CD4-positive, CD25-positive, alpha-beta regulatory T cell (primary cell): ENCODE data around the gene MED9. TPM values are rescaled to one million over a fixed set of nuclear protein-coding genes. Genes with fewer than 3 reads are reported as not detected.

Experiments used
- ATAC-seq, 2 donors: fragments of 150-1000 bp; cut with Tn5 transposase; one replicate each; pipeline ENCODE4 v1.10.0; 2021; ENCODE audit warnings: low read depth in 2 of 2, moderate number of reproducible peaks in 2 of 2, moderate library complexity in 1 of 2
- DNase-seq, 3 donors: peaks; one replicate each; pipeline versions ENCODE4 v3.0.0 to v3.0.0-alpha.2; 2012 to 2022; ENCODE audit warnings: mixed read lengths in 1 of 3
- H3K27ac ChIP-seq: one replicate; pipeline ENCODE4 v1.7.0; 2013; ENCODE audit warnings: mild to moderate bottlenecking, low read length; ENCODE audit not compliant: insufficient read depth, poor library complexity, severe bottlenecking
- H3K27me3 ChIP-seq: one replicate; pipeline ENCODE4 v1.7.0; 2013; ENCODE audit warnings: low read length; ENCODE audit not compliant: control insufficient read depth, insufficient read depth
- H3K36me3 ChIP-seq: one replicate; pipeline ENCODE4 v1.7.0; 2013; ENCODE audit warnings: mild to moderate bottlenecking, low read length, moderate library complexity; ENCODE audit not compliant: control insufficient read depth, insufficient read depth
- H3K4me1 ChIP-seq: 2 replicates; pipeline ENCODE4 v1.7.0; 2013; ENCODE audit warnings: mild to moderate bottlenecking, low read length; ENCODE audit not compliant: insufficient read depth, control insufficient read depth, poor library complexity, severe bottlenecking
- H3K4me3 ChIP-seq: one replicate; pipeline ENCODE4 v1.7.0; 2013; ENCODE audit warnings: low read depth, mild to moderate bottlenecking, low read length, moderate library complexity
- H3K9me3 ChIP-seq, 2 experiments: 1 replicate in 1 of 2; 2 replicates in 1 of 2; pipeline ENCODE4 v1.7.0; 2013; ENCODE audit warnings: low read length in 2 of 2, mild to moderate bottlenecking in 1 of 2, moderate library complexity in 1 of 2; ENCODE audit not compliant: control insufficient read depth in 2 of 2
- H3K27ac Mint-ChIP-seq, 3 donors: one replicate each; pipeline ENCODE4 v1.8.0; 2020 to 2022; ENCODE audit warnings: mild to moderate bottlenecking in 3 of 3, mixed read lengths in 3 of 3, moderate library complexity in 2 of 3
- H3K27me3 Mint-ChIP-seq: one replicate; pipeline ENCODE4 v1.8.0; 2022; ENCODE audit warnings: mild to moderate bottlenecking, mixed read lengths
- H3K36me3 Mint-ChIP-seq: one replicate; pipeline ENCODE4 v1.8.0; 2020; ENCODE audit warnings: mixed read lengths
- H3K4me1 Mint-ChIP-seq, 4 donors: one replicate each; pipeline ENCODE4 v1.8.0; 2020 to 2022; ENCODE audit warnings: mixed read lengths in 4 of 4, mild to moderate bottlenecking in 1 of 4
- H3K4me3 Mint-ChIP-seq, 4 donors: one replicate each; pipeline ENCODE4 v1.8.0; 2020 to 2022; ENCODE audit warnings: mild to moderate bottlenecking in 4 of 4, mixed read lengths in 4 of 4, moderate library complexity in 3 of 4
- H3K9me3 Mint-ChIP-seq, 7 donors: one replicate each; pipeline ENCODE4 v1.8.0; 2020 to 2022; ENCODE audit warnings: mixed read lengths in 7 of 7, mild to moderate bottlenecking in 3 of 7, moderate library complexity in 2 of 7
- polyA plus RNA-seq, 4 donors: library from polyadenylated mRNA; unstranded; fragments of 300-500 nt; fragmentation: Illumina TruSeq; gene quantifications; one replicate each; pipeline ENCODE4 v1.2.3, GENCODE V29; 2021
- total RNA-seq: library from RNA; stranded (reverse); gene quantifications from one replicate; pipeline ENCODE4 v1.2.3, GENCODE V29; 2022

MED9 gene
- total and polyA plus RNA-seq, 5 donors from 2014 or later: 13.7 to 21.6 (median 16.1) TPM

DNA sequence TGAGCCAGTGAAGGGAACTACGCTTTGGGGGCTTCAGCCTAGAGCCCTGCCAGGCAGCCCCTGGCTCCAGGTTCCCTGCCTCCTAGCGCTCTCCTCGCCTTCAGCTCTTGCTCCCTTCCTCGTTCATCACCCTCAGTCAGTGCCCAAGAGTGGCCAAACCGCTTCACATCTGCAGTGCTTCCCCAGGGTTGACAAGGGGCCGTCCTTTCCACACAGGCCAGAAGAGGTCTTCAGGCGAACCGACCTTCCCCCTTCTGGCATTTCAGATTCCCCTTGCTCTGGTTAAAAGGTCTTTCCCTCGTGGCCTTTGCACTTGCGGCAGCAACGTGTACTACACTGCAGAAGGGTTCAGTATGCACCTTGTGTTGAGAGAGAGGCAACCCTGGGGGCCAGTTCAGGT lies 15.3 kb downstream of the MED9 start:
- no peak for ATAC-seq
- H3K36me3 ChIP-seq: peaks cover 19% of the 10 kb centered on the region
- Mint-ChIP-seq H3K9me3 (no peaks in the 10 kb centered on the region), H3K27ac (peak overlapping the region in 1 of 3 donors; percentile 77), H3K27me3 (peaks cover 12% of the 10 kb centered on the region), H3K36me3 (peaks cover 30% of the 10 kb centered on the region), H3K4me3 (peak overlapping the region in 1 of 4 donors; percentile 38), H3K4me1 (peaks cover 0 to 22% (median 10%) of the 10 kb centered on the region in 4 donors)
- no peak overlapping the region for H3K27ac ChIP-seq
- H3K4me1 ChIP-seq: peaks cover 24% of the 10 kb centered on the region
- DNase-seq: no peak
- H3K27me3 ChIP-seq: peaks cover 2% of the 10 kb centered on the region
- H3K4me3 ChIP-seq: no peak overlapping the region
- no peaks in the 10 kb centered on the region for H3K9me3 ChIP-seq

GRCh38 chr17:17492571-17492970 lies 15.8 kb downstream of the MED9 start:
- no peaks in the 10 kb centered on the region for H3K9me3 ChIP-seq
- H3K27me3 Mint-ChIP-seq: peaks cover 15% of the 10 kb centered on the region
- H3K27me3 ChIP-seq: peaks cover 2% of the 10 kb centered on the region
- DNase-seq: no peak
- peaks cover 27% of the 10 kb centered on the region for H3K36me3 Mint-ChIP-seq
- ATAC-seq: no peak
- H3K27ac ChIP-seq: no peak overlapping the region
- peak overlapping the region in 1 of 4 donors; percentile 38 for H3K4me3 Mint-ChIP-seq
- no peak overlapping the region for H3K27ac Mint-ChIP-seq
- H3K9me3 Mint-ChIP-seq: no peaks in the 10 kb centered on the region
- H3K4me1 ChIP-seq: peaks cover 29% of the 10 kb centered on the region
- no peak overlapping the region for H3K4me3 ChIP-seq
- H3K36me3 ChIP-seq: peaks cover 19% of the 10 kb centered on the region
- H3K4me1 Mint-ChIP-seq: peaks cover 0 to 22% (median 8%) of the 10 kb centered on the region in 4 donors

- Histone ChIP-seq H3K4me1 (peaks cover 29% of the 10 kb centered on the region), H3K36me3 (peaks cover 16% of the 10 kb centered on the region), H3K27ac (no peak overlapping the region), H3K27me3 (peaks cover 2% of the 10 kb centered on the region), H3K4me3 (no peak overlapping the region), H3K9me3 (no peaks in the 10 kb centered on the region)
- DNase-seq (no peak), ATAC-seq (no peak)
- Mint-ChIP-seq H3K27me3 (peaks cover 15% of the 10 kb centered on the region), H3K27ac (no peak overlapping the region), H3K4me3 (peak overlapping the region in 2 of 4 donors; percentile 46 to 60), H3K4me1 (peaks cover 0 to 20% (median 5%) of the 10 kb centered on the region in 4 donors), H3K36me3 (peaks cover 20% of the 10 kb centered on the region), H3K9me3 (no peaks in the 10 kb centered on the region)
These were observed 16.6 kb downstream of the MED9 start for GRCh38 chr17:17493249-17493985.

DNA sequence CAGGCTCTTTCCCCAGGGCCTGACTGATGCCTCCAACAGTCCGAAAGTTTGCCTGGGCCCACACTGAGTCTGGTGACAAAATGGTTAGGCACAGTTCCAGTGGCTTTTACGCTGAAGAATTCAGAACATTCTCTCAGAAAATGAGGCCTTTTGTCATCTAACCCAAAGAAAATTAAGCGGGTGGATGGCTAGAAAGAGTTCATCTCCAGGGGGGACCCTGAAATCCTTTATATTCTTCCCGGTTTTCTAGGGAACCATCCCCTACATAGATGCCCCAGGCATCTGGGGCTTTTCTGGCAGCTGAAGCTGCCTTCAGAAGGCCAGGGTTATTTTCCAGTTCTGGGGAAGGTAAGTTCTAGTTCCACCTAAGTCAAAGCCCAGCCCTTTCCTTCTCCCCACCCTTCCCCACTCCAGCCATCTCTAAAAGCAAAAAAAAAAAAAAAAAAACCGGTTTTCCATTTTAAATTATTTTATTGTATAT lies 17.2 kb downstream of the MED9 start:
- H3K4me3 ChIP-seq: no peak overlapping the region
- DNase-seq (no peak), ATAC-seq (no peak)
- H3K4me1 Mint-ChIP-seq: peaks cover 0 to 20% (median 5%) of the 10 kb centered on the region in 4 donors
- H3K27me3 ChIP-seq: peaks cover 2% of the 10 kb centered on the region
- H3K36me3 ChIP-seq: peaks cover 13% of the 10 kb centered on the region
- H3K4me3 Mint-ChIP-seq: peak overlapping the region in 2 of 4 donors; percentile 46 to 86
- H3K27me3 Mint-ChIP-seq: peaks cover 15% of the 10 kb centered on the region
- peaks cover 29% of the 10 kb centered on the region for H3K4me1 ChIP-seq
- H3K27ac Mint-ChIP-seq: no peak overlapping the region
- no peaks in the 10 kb centered on the region for H3K9me3 Mint-ChIP-seq
- no peaks in the 10 kb centered on the region for H3K9me3 ChIP-seq
- peaks cover 20% of the 10 kb centered on the region for H3K36me3 Mint-ChIP-seq
- no peak overlapping the region for H3K27ac ChIP-seq

DNA sequence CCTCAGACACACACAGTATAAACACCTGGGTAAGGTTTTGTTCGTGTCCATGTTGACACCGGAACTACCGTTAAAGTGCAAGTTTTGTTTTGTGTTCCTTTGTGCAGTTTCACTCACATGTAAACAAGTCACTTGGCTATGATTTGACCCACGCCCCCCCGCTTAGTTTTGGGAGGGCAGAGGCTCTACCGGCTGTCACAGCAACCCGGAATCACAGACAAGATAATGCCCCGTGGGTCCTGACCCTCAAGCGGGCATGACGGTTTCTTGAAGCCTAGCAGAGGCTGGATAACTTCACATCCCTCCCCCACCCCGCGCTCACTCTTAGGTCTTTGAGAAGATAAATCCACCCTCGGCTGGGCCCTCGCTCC lies 17.7 kb downstream of the MED9 start:
- Histone ChIP-seq H3K9me3 (no peaks in the 10 kb centered on the region), H3K27me3 (peaks cover 2% of the 10 kb centered on the region), H3K4me1 (peaks cover 29% of the 10 kb centered on the region), H3K36me3 (peaks cover 12% of the 10 kb centered on the region), H3K27ac (no peak overlapping the region), H3K4me3 (no peak overlapping the region)
- Mint-ChIP-seq H3K27me3 (peaks cover 15% of the 10 kb centered on the region), H3K27ac (no peak overlapping the region), H3K4me1 (peaks cover 0 to 20% (median 5%) of the 10 kb centered on the region in 4 donors), H3K4me3 (peak overlapping the region in 1 of 4 donors; percentile 31), H3K36me3 (peaks cover 20% of the 10 kb centered on the region), H3K9me3 (no peaks in the 10 kb centered on the region)
- ATAC-seq (no peak), DNase-seq (no peak)

- no peaks in the 10 kb centered on the region for H3K9me3 ChIP-seq
- DNase-seq (peak in 2 of 3 donors; percentile 3 to 38), ATAC-seq (no peak)
- no peak overlapping the region for H3K27ac Mint-ChIP-seq
- H3K4me1 Mint-ChIP-seq: peaks cover 0 to 20% (median 5%) of the 10 kb centered on the region in 4 donors
- H3K4me3 Mint-ChIP-seq: peak overlapping the region; percentile 66 to 92 (median 84)
- peaks cover 15% of the 10 kb centered on the region for H3K27me3 Mint-ChIP-seq
- peaks cover 2% of the 10 kb centered on the region for H3K27me3 ChIP-seq
- no peak overlapping the region for H3K27ac ChIP-seq
- no peaks in the 10 kb centered on the region for H3K9me3 Mint-ChIP-seq
- H3K4me3 ChIP-seq: no peak overlapping the region
- H3K36me3 ChIP-seq: peaks cover 12% of the 10 kb centered on the region
- H3K36me3 Mint-ChIP-seq: peaks cover 20% of the 10 kb centered on the region
- H3K4me1 ChIP-seq: peaks cover 29% of the 10 kb centered on the region
These were observed 18.2 kb downstream of the MED9 start for GRCh38 chr17:17494870-17495535.

- no peak overlapping the region for H3K4me3 ChIP-seq
- peaks cover 9% of the 10 kb centered on the region for H3K36me3 ChIP-seq
- peak; percentile 10 to 51 (median 30) for DNase-seq
- peaks cover 29% of the 10 kb centered on the region for H3K4me1 ChIP-seq
- peaks cover 2% of the 10 kb centered on the region for H3K27me3 ChIP-seq
- no peaks in the 10 kb centered on the region for H3K9me3 ChIP-seq
- H3K9me3 Mint-ChIP-seq: no peaks in the 10 kb centered on the region
- H3K36me3 Mint-ChIP-seq: peaks cover 16% of the 10 kb centered on the region
- H3K27me3 Mint-ChIP-seq: peaks cover 15% of the 10 kb centered on the region
- peaks cover 0 to 20% (median 5%) of the 10 kb centered on the region in 4 donors for H3K4me1 Mint-ChIP-seq
- H3K27ac Mint-ChIP-seq: no peak overlapping the region
- peak in 1 of 2 donors; percentile 4 for ATAC-seq
- H3K4me3 Mint-ChIP-seq: peak overlapping the region; percentile 66 to 92 (median 84)
- no peak overlapping the region for H3K27ac ChIP-seq
These were observed 18.9 kb downstream of the MED9 start for GRCh38 chr17:17495536-17496188.
